H9 (cell line): Measurements from ENCODE around the gene KIF16B. TPM values are rescaled to one million over a fixed set of nuclear protein-coding genes. Genes with fewer than 3 reads are reported as not detected.

Source experiments
- DNase-seq: peaks from one replicate; pipeline ENCODE4 v3.0.0-alpha.2; 2017
- H2AFZ ChIP-seq: one replicate; pipeline ENCODE4 v1.6.1; 2013; ENCODE audit warnings: mild to moderate bottlenecking, low read length, control low read depth, moderate library complexity
- H2AK5ac ChIP-seq: 2 replicates; pipeline ENCODE4 v1.6.1; 2013; ENCODE audit warnings: low read length, control low read depth, mixed read lengths; ENCODE audit not compliant: insufficient read length
- H2BK120ac ChIP-seq: one replicate; pipeline ENCODE4 v1.6.1; 2013; ENCODE audit warnings: low read depth, mild to moderate bottlenecking, low read length, control low read depth, inconsistent platforms; ENCODE audit not compliant: poor library complexity, severe bottlenecking
- H2BK12ac ChIP-seq: 2 replicates; pipeline ENCODE4 v1.6.1; 2013; ENCODE audit warnings: low read length, control low read depth, mixed read lengths, low read depth; ENCODE audit not compliant: insufficient read length
- H2BK15ac ChIP-seq: 2 replicates; pipeline ENCODE4 v1.6.1; 2013; ENCODE audit warnings: low read depth, low read length, control low read depth
- H2BK20ac ChIP-seq: one replicate; pipeline ENCODE4 v1.6.1; 2013; ENCODE audit warnings: low read depth, mild to moderate bottlenecking, low read length, control low read depth, inconsistent platforms; ENCODE audit not compliant: poor library complexity, severe bottlenecking
- H2BK5ac ChIP-seq: 2 replicates; pipeline ENCODE4 v1.6.1; 2013; ENCODE audit warnings: low read length, control low read depth, mixed read lengths; ENCODE audit not compliant: insufficient read length
- H3K14ac ChIP-seq: 2 replicates; pipeline ENCODE4 v1.6.1; 2013; ENCODE audit warnings: low read length, control low read depth; ENCODE audit not compliant: insufficient read depth
- H3K18ac ChIP-seq: 2 replicates; pipeline ENCODE4 v1.6.1; 2013; ENCODE audit warnings: low read depth, mild to moderate bottlenecking, mixed read lengths, low read length, control low read depth; ENCODE audit not compliant: insufficient read length
- H3K23ac ChIP-seq: 2 replicates; pipeline ENCODE4 v1.6.1; 2013; ENCODE audit warnings: low read length, control low read depth, mixed read lengths, low read depth; ENCODE audit not compliant: insufficient read length
- H3K23me2 ChIP-seq: 2 replicates; pipeline ENCODE4 v1.6.1; 2013; ENCODE audit warnings: low read depth, mild to moderate bottlenecking, mixed read lengths, low read length, control low read depth; ENCODE audit not compliant: insufficient read length, poor library complexity, severe bottlenecking
- H3K27ac ChIP-seq: 2 replicates; pipeline ENCODE4 v1.5.1; 2013; ENCODE audit warnings: low read length, control low read depth, mixed read lengths, low read depth; ENCODE audit not compliant: insufficient read length
- H3K27me3 ChIP-seq: 2 replicates; pipeline ENCODE4 v1.6.1; 2013; ENCODE audit warnings: low read length, control low read depth, inconsistent platforms; ENCODE audit not compliant: insufficient read depth
- H3K4ac ChIP-seq: 2 replicates; pipeline ENCODE4 v1.6.1; 2013; ENCODE audit warnings: low read depth, mild to moderate bottlenecking, control low read depth, inconsistent platforms, low read length, moderate library complexity
- H3K4me1 ChIP-seq: 2 replicates; pipeline ENCODE4 v1.6.1; 2013; ENCODE audit warnings: low read length, control low read depth, inconsistent platforms; ENCODE audit not compliant: insufficient read depth
- H3K4me2 ChIP-seq: 2 replicates; pipeline ENCODE4 v1.6.1; 2013; ENCODE audit warnings: low read length, control low read depth, mixed read lengths; ENCODE audit not compliant: insufficient read length, insufficient read depth
- H3K56ac ChIP-seq: 2 replicates; pipeline ENCODE4 v1.6.1; 2013; ENCODE audit warnings: low read depth, mild to moderate bottlenecking, mixed read lengths, low read length, control low read depth; ENCODE audit not compliant: insufficient read length
- H3K79me1 ChIP-seq: 2 replicates; pipeline ENCODE4 v1.6.1; 2013; ENCODE audit warnings: low read depth, mild to moderate bottlenecking, moderate library complexity, low read length, control low read depth, inconsistent platforms; ENCODE audit not compliant: insufficient read depth, poor library complexity, severe bottlenecking
- H3K79me2 ChIP-seq: 2 replicates; pipeline ENCODE4 v1.6.1; 2013; ENCODE audit warnings: low read length, control low read depth, inconsistent platforms; ENCODE audit not compliant: insufficient read depth
- H3K9ac ChIP-seq: 2 replicates; pipeline ENCODE4 v1.6.1; 2013; ENCODE audit warnings: low read length, control low read depth, mixed read lengths; ENCODE audit not compliant: insufficient read length; ENCODE audit errors: extremely low read depth
- H3K9me3 ChIP-seq: one replicate; pipeline ENCODE4 v1.6.1; 2013; ENCODE audit warnings: low read depth, low read length, inconsistent platforms; ENCODE audit not compliant: control insufficient read depth
- H3T11ph ChIP-seq: one replicate; pipeline ENCODE4 v1.6.1; 2013; ENCODE audit warnings: mild to moderate bottlenecking, low read length, control low read depth, inconsistent platforms
- H4K20me1 ChIP-seq: one replicate; pipeline ENCODE4 v1.6.1; 2013; ENCODE audit not compliant: control insufficient read depth, insufficient read length, insufficient read depth
- H4K5ac ChIP-seq: 2 replicates; pipeline ENCODE4 v1.6.1; 2013; ENCODE audit warnings: low read depth, mild to moderate bottlenecking, mixed read lengths, low read length, control low read depth; ENCODE audit not compliant: insufficient read length
- H4K8ac ChIP-seq: replicated peaks from 2 replicates; pipeline ENCODE4 v1.6.1; 2013; ENCODE audit warnings: low read length, control low read depth, mixed read lengths, low read depth; ENCODE audit not compliant: insufficient read length
- H4K91ac ChIP-seq: 2 replicates; pipeline ENCODE4 v1.6.1; 2013; ENCODE audit warnings: low read depth, mild to moderate bottlenecking, moderate library complexity, mixed read lengths, low read length, control low read depth; ENCODE audit not compliant: insufficient read length
- H3K27ac Mint-ChIP-seq, 3 experiments: 2 replicates in 2 of 3; 3 replicates in 1 of 3; pipeline ENCODE4 v1.8.0; 2020 to 2021; ENCODE audit warnings: mixed read lengths in 3 of 3, mild to moderate bottlenecking in 1 of 3, moderate library complexity in 1 of 3
- H3K27me3 Mint-ChIP-seq: 2 replicates; pipeline ENCODE4 v1.8.0; 2021; ENCODE audit warnings: low read depth, mild to moderate bottlenecking, moderate library complexity, mixed read lengths
- H3K36me3 Mint-ChIP-seq, 3 experiments: 2 replicates in 2 of 3; 3 replicates in 1 of 3; pipeline ENCODE4 v1.8.0; 2020 to 2021; ENCODE audit warnings: low read depth in 3 of 3, mixed read lengths in 3 of 3; ENCODE audit not compliant: insufficient read depth in 1 of 3
- H3K4me1 Mint-ChIP-seq, 2 experiments: 2 replicates each; pipeline ENCODE4 v1.8.0; 2020; ENCODE audit warnings: mixed read lengths in 2 of 2
- H3K4me3 Mint-ChIP-seq, 2 experiments: 2 replicates in 1 of 2; 3 replicates in 1 of 2; pipeline ENCODE4 v1.8.0; 2020 to 2021; ENCODE audit warnings: mild to moderate bottlenecking in 2 of 2, mixed read lengths in 2 of 2, moderate library complexity in 1 of 2
- H3K9me3 Mint-ChIP-seq, 2 experiments: 2 replicates in 1 of 2; 3 replicates in 1 of 2; pipeline ENCODE4 v1.8.0; 2020; ENCODE audit warnings: mild to moderate bottlenecking in 2 of 2, mixed read lengths in 2 of 2, moderate library complexity in 1 of 2
- CTCF ChIP-seq: fragments of 200-600 bp; sonication (generic); conservative IDR thresholded peaks from 3 replicates; pipeline ENCODE4 v1.8.0; 2021; ENCODE audit warnings: antibody characterized with exemption, mild to moderate bottlenecking
- WGBS: extraction: QIAGEN DNeasy Blood & Tissue Kit; methylation state at CpG from one replicate; pipeline ENCODE4 v1.1.7; 2013; ENCODE audit warnings: missing lambda C conversion rate, low lambda C conversion rate, mixed read lengths; ENCODE audit not compliant: insufficient read length; ENCODE audit errors: extremely low coverage; 5-methylcytosine and 5-hydroxymethylcytosine counted together
- total RNA-seq: library from RNA; stranded (reverse); gene quantifications from 2 replicates; pipeline ENCODE4 v1.2.1, GENCODE V29; 2021

KIF16B gene
- total RNA-seq, 1 experiment from 2014 or later, result 7.4 TPM

- no CpG with 5 or more reads among the region's 6 CpGs for WGBS
- H3K18ac ChIP-seq, result no peak overlapping the region
Measured at GRCh38 chr20:16613954-16614353, 40.7 kb upstream of the KIF16B start.

More at GRCh38 chr20:16613954-16614353, 40.7 kb upstream of the KIF16B start:
- no peak overlapping the region for H4K91ac ChIP-seq
- Mint-ChIP-seq H3K4me3 (no peak overlapping the region), H3K4me1 (peaks cover 9 to 19% of the 10 kb centered on the region in 2 experiments), H3K27me3 (peaks cover 4% of the 10 kb centered on the region; the same call in 1 of the 2 replicates), H3K9me3 (peaks cover 11 to 15% of the 10 kb centered on the region in 2 experiments), H3K36me3 (peaks cover 0 to 12% (median 8%) of the 10 kb centered on the region in 3 experiments; a peak in 5 of 7 replicates), H3K27ac (no peak overlapping the region)
- H3K9ac ChIP-seq, result no peak overlapping the region
- H3K9me3 ChIP-seq, result peaks cover 7% of the 10 kb centered on the region
- no peak overlapping the region for H2AFZ ChIP-seq
- H2BK20ac ChIP-seq, result no peak overlapping the region
- no peak overlapping the region for H3K27ac ChIP-seq
- H4K5ac ChIP-seq, result no peak overlapping the region
- no peaks in the 10 kb centered on the region for H3K23me2 ChIP-seq
- no peak overlapping the region for H3K23ac ChIP-seq
- no peaks in the 10 kb centered on the region for H3K79me2 ChIP-seq
- H2AK5ac ChIP-seq, result no peak overlapping the region
- H4K20me1 ChIP-seq, result no peaks in the 10 kb centered on the region
- no peak overlapping the region for H2BK120ac ChIP-seq
- H3K4me1 ChIP-seq, result no peaks in the 10 kb centered on the region
- H4K8ac ChIP-seq, result no peak overlapping the region
- no peak for DNase-seq
- TF ChIP-seq CTCF, result no peak
- no peaks in the 10 kb centered on the region for H3K79me1 ChIP-seq
- no peaks in the 10 kb centered on the region for H3K27me3 ChIP-seq
- H2BK12ac ChIP-seq, result no peak overlapping the region
- no peak overlapping the region for H3K4ac ChIP-seq
- H2BK15ac ChIP-seq, result no peak overlapping the region
- no peak overlapping the region for H3K14ac ChIP-seq
- no peak overlapping the region for H3K4me2 ChIP-seq
- H2BK5ac ChIP-seq, result no peak overlapping the region
- H3T11ph ChIP-seq, result no peak overlapping the region
- no peak overlapping the region for H3K56ac ChIP-seq
